HUES48 (cell line): ENCODE results near the gene GNAL.
A peak's percentile ranks its signal among the peaks of the same experiment; 100 is the strongest.
"Not testable (repeated sequence)": the region's sequence is repeated elsewhere in the genome, so short reads cannot be mapped to it uniquely, and the experiment has no call there.

Source experiments
- H3K27ac ChIP-seq: one replicate; pipeline ENCODE4 v1.7.0; 2013; ENCODE audit warnings: low read depth, low read length, inconsistent platforms
- H3K27me3 ChIP-seq: 2 replicates; pipeline ENCODE4 v1.6.1; 2013; ENCODE audit warnings: mild to moderate bottlenecking, low read length; ENCODE audit not compliant: control insufficient read depth, insufficient read depth
- H3K36me3 ChIP-seq: 2 replicates; pipeline ENCODE4 v1.6.1; 2013; ENCODE audit warnings: low read length; ENCODE audit not compliant: control insufficient read depth, insufficient read depth
- H3K4me1 ChIP-seq: 2 replicates; pipeline ENCODE4 v1.6.1; 2013; ENCODE audit warnings: mild to moderate bottlenecking, low read length; ENCODE audit not compliant: control insufficient read depth, insufficient read depth
- H3K4me3 ChIP-seq: 2 replicates; pipeline ENCODE4 v1.5.1; 2013; ENCODE audit warnings: mild to moderate bottlenecking, low read depth, low read length
- H3K9ac ChIP-seq: 2 replicates; pipeline ENCODE4 v1.6.1; 2013; ENCODE audit warnings: mild to moderate bottlenecking, low read depth, low read length, moderate library complexity
- H3K9me3 ChIP-seq: 2 replicates; pipeline ENCODE4 v1.6.1; 2013; ENCODE audit warnings: low read length; ENCODE audit not compliant: control insufficient read depth, insufficient read depth

GNAL gene

DNA sequence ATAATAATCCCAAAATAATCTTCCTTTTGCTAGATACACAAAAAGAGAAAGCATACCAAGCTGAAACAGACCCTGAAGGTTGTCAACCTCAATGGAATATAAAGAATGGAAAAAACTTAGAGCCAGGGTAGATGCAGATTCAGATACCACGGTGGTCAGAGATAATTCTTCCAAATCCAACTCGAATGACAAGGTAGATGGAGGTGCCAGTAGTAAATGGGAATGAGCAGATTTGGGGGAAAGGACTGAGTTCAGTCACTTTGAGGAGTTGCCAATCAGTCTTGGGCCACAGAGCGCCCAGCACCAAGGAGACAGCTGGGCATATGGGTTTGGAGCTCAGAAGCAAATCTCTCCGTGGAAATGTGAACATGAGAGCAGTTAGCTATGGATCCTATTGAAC, 158.7 kb downstream of the GNAL start:
- Histone ChIP-seq H3K9ac (no peak overlapping the region), H3K27ac (no peak overlapping the region)

GRCh38 chr18:11849279-11849678, 160.2 kb downstream of the GNAL start:
- Histone ChIP-seq H3K36me3 (no peaks in the 10 kb centered on the region), H3K27ac (no peak overlapping the region), H3K27me3 (no peaks in the 10 kb centered on the region), H3K4me1 (peaks cover 16% of the 10 kb centered on the region; the same call in 1 of the 2 replicates), H3K9me3 (no peaks in the 10 kb centered on the region), H3K9ac (no peak overlapping the region), H3K4me3 (no peak overlapping the region)

More for the DNA sequence above, 158.7 kb downstream of the GNAL start:
- Histone ChIP-seq H3K27me3 (no peaks in the 10 kb centered on the region), H3K36me3 (no peaks in the 10 kb centered on the region), H3K9me3 (no peaks in the 10 kb centered on the region), H3K4me1 (peaks cover 12% of the 10 kb centered on the region; the same call in 1 of the 2 replicates), H3K4me3 (no peak overlapping the region)

GRCh38 chr18:11849841-11850634, 161.0 kb downstream of the GNAL start:
- H3K27ac ChIP-seq = peak overlapping the region; percentile 22
- no peak overlapping the region for H3K9ac ChIP-seq
- peaks cover 16% of the 10 kb centered on the region; the same call in 1 of the 2 replicates for H3K4me1 ChIP-seq
- H3K4me3 ChIP-seq = peak overlapping the region; percentile 99
- no peaks in the 10 kb centered on the region for H3K36me3 ChIP-seq
- H3K27me3 ChIP-seq = no peaks in the 10 kb centered on the region
- H3K9me3 ChIP-seq = no peaks in the 10 kb centered on the region

GRCh38 chr18:11850821-11851145, 161.7 kb downstream of the GNAL start:
- peaks cover 16% of the 10 kb centered on the region; the same call in 1 of the 2 replicates for H3K4me1 ChIP-seq
- H3K4me3 ChIP-seq = peak overlapping the region; percentile 99
- peak overlapping the region; percentile 94 for H3K27ac ChIP-seq
- H3K9ac ChIP-seq = peak overlapping the region; percentile 81
- no peaks in the 10 kb centered on the region for H3K27me3 ChIP-seq
- no peaks in the 10 kb centered on the region for H3K9me3 ChIP-seq
- no peaks in the 10 kb centered on the region for H3K36me3 ChIP-seq

GRCh38 chr18:11851146-11851805, 162.2 kb downstream of the GNAL start, which contains the start of gene CHMP1B:
Gene CHMP1B, plus strand, starts transcription at chr18:11851413. Its CDS starts 99 bp downstream, at chr18:11851512.
- Histone ChIP-seq H3K27me3 (no peaks in the 10 kb centered on the region), H3K9ac (peak within 1 kb of the TSS; percentile 97), H3K27ac (peak within 1 kb of the TSS; percentile 94), H3K4me3 (peak within 1 kb of the TSS; percentile 99), H3K9me3 (no peaks in the 10 kb centered on the region), H3K4me1 (peaks cover 16% of the 10 kb centered on the region; the same call in 1 of the 2 replicates), H3K36me3 (no peaks in the 10 kb centered on the region)

DNA sequence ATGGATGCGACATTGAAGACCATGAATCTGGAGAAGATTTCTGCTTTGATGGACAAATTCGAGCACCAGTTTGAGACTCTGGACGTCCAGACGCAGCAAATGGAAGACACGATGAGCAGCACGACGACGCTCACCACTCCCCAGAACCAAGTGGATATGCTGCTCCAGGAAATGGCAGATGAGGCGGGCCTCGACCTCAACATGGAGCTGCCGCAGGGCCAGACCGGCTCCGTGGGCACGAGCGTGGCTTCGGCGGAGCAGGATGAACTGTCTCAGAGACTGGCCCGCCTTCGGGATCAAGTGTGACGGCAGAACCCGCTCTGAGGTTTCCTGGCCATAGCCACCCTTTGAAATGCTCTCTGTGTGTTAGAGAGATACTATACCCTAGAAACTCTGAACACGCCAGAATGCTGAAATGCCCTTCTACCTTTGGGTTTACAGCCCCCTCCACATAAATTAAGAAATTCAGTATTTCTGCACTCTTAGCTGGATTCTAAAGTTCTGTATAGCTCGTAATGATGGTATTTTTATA, 162.8 kb downstream of the GNAL start:
- Histone ChIP-seq H3K9me3 (no peaks in the 10 kb centered on the region), H3K4me3 (peak overlapping the region; percentile 99), H3K27me3 (no peaks in the 10 kb centered on the region), H3K9ac (peak overlapping the region; percentile 97), H3K4me1 (peaks cover 18% of the 10 kb centered on the region), H3K36me3 (no peaks in the 10 kb centered on the region), H3K27ac (peak overlapping the region; percentile 94)

GRCh38 chr18:11854554-11854953, 165.5 kb downstream of the GNAL start:
- H3K4me1 ChIP-seq = peaks cover 30% of the 10 kb centered on the region
- not testable (repeated sequence) for H3K9me3 ChIP-seq, H3K4me3 ChIP-seq, H3K9ac ChIP-seq, H3K27ac ChIP-seq, H3K36me3 ChIP-seq, H3K27me3 ChIP-seq

- no peaks in the 10 kb centered on the region for H3K27me3 ChIP-seq
- peak overlapping the region; percentile 85 for H3K27ac ChIP-seq
- no peaks in the 10 kb centered on the region for H3K9me3 ChIP-seq
- H3K36me3 ChIP-seq = no peaks in the 10 kb centered on the region
- peak overlapping the region; percentile 0; the same call in 1 of the 2 replicates for H3K4me3 ChIP-seq
- H3K9ac ChIP-seq = peak overlapping the region; percentile 63
- peaks cover 22% of the 10 kb centered on the region for H3K4me1 ChIP-seq
These were observed 168.3 kb downstream of the GNAL start for GRCh38 chr18:11857177-11857887.

- peaks cover 14% of the 10 kb centered on the region for H3K4me1 ChIP-seq
These were observed 170.3 kb downstream of the GNAL start for GRCh38 chr18:11859282-11859830.

GRCh38 chr18:11859903-11860407, 170.9 kb downstream of the GNAL start:
- no peaks in the 10 kb centered on the region for H3K9me3 ChIP-seq
- H3K27ac ChIP-seq = no peak overlapping the region
- H3K27me3 ChIP-seq = no peaks in the 10 kb centered on the region
- H3K9ac ChIP-seq = no peak overlapping the region
- H3K36me3 ChIP-seq = no peaks in the 10 kb centered on the region
- no peak overlapping the region for H3K4me3 ChIP-seq
- H3K4me1 ChIP-seq = peaks cover 14% of the 10 kb centered on the region

More at GRCh38 chr18:11859282-11859830, 170.3 kb downstream of the GNAL start:
- no peaks in the 10 kb centered on the region for H3K36me3 ChIP-seq
- H3K27me3 ChIP-seq = no peaks in the 10 kb centered on the region
- no peaks in the 10 kb centered on the region for H3K9me3 ChIP-seq
- H3K27ac ChIP-seq = no peak overlapping the region
- no peak overlapping the region for H3K9ac ChIP-seq
- no peak overlapping the region for H3K4me3 ChIP-seq
